GM18511 (cell line): Measurements from ENCODE around the gene E2F3.

ENCODE experiments used
- ATAC-seq: cut with Tn5 transposase; IDR thresholded peaks from one replicate; pipeline ENCODE4 v1.9.1; 2021; ENCODE audit warnings: mild to moderate bottlenecking, moderate library complexity; ENCODE audit not compliant: unreplicated experiment

E2F3 gene

DNA sequence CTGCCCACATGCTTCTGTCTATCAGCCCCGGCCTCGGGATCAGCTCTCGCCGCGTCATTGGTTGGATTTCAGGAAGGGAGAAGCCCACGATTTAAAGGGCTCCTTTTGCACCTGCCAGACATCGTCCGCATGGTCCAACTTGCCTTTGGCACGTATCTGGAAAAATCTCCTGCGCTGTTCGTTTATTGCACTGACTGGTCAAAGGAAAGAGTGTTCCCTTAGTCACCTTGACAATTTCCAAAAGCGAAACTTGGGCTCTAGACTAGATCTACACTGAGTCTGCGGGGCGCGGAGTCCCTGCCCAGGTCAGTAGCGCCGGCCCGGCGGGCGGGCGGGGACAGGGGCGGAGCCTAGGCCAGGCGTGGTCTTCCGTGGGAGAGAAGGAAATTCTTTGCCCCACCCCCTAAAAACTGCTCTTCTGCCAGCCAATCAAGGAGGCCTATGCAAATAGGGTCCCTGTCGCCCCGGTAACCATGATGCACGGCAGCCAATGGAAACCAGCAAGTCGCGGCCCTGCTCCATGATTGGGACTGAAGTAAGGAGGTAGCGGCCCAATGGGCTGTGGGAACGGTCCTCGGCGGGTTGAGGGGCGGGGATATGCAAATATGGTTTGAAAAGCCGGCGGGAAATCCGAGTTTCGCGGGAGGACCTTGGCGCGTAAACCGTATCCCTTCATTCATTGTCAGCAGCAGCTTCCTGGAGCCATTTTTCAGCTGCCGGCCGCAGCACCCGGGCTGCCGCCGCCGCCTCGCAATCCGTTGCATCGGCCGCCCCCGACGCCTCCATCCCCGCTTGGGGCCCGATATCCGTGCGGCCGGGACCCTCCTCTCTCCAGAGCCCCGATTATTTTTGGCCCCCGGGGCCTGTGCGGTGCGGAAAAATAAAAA is at the start of gene E2F3:
TSS of gene E2F3 (plus strand) at position 675 of the 887 bp plus-strand sequence. CDS start 354 bp downstream, outside the sequence.
- ATAC-seq, result peak; percentile 81

GRCh38 chr6:20352346-20352745 is 49.3 kb upstream of the E2F3 start:
- ATAC-seq, result no peak

GRCh38 chr6:20353134-20353533 is 48.5 kb upstream of the E2F3 start:
- ATAC-seq, result no peak

DNA sequence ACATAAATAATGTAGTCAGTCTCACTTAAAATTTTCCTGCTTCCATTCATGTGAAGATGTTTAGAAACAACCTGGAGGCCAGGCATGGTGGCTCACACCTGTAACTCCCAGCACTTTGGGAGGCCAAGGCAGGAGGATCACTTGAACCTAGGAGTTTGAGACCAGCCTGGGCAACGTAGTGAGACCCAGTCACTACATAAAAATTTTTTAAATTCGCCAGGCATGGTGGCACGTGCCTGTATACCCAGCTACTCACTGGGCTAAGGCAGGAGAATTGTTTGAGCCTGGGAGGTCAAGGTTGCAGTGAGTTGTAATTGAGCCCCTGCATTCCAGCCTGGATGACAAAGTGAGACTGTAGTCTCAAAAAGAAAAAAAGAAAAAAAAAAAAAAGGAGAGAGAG is 47.3 kb upstream of the E2F3 start:
- ATAC-seq, result no peak

GRCh38 chr6:20360471-20361119 is 41.1 kb upstream of the E2F3 start:
- ATAC-seq, result no peak

DNA sequence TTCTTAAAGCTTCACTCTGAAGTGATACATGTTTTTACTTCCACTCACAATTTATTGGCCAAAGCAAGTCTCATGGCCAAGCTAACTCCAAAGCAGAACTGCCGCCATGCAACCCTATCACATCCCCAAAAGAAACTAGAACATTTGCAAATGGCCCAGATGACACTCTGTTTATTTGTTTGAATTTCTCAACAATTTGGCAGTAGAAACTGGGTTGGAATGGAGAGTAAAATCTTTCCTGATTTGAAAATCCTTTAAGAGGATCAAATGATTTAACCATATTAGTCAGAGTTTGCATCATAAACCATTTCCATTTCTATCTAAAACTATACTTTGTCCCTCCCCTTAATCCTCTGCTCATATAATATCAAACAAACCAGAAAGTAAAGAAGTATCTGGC is 39.1 kb upstream of the E2F3 start:
- ATAC-seq, result no peak

- ATAC-seq, result no peak
Measured at GRCh38 chr6:20364327-20364726, 37.4 kb upstream of the E2F3 start.

- peak; percentile 81 for ATAC-seq
Measured at GRCh38 chr6:20365456-20365855, 36.2 kb upstream of the E2F3 start.

- no peak for ATAC-seq
Measured at GRCh38 chr6:20366082-20366830, 35.4 kb upstream of the E2F3 start.

DNA sequence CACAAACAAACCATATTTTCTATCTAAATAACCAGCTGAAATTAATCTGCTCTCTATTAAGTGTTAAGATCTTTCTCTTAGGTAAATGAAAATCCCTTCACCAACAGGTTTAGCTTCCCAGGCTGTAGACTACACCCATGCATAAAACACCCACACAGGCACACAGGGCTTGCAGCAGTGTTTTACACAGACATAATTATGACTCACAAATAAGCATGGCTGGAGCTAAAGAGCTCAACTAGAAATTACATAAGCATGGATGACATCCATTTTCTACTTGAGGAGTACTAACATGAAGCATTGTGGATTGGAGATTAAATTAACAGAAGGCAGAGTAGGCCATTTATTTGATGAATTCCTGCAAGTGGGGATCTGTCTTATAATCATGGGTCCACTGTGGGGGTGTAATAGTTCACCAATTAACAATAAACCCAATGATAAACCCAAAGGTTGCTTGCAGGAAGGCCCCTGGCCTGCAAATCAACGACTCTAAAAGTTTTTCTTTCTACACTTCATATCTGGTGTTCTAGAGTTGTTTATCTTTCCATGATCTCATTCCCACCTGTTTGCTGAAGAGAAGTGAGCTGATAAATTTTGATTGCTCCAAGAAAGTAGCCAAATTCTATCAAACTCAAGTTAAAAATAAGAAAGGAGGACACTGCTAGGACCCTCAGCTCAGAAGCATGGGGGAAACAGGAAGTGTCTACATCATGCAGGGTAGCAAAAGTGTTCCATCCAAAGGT is 33.8 kb upstream of the E2F3 start:
- no peak for ATAC-seq

DNA sequence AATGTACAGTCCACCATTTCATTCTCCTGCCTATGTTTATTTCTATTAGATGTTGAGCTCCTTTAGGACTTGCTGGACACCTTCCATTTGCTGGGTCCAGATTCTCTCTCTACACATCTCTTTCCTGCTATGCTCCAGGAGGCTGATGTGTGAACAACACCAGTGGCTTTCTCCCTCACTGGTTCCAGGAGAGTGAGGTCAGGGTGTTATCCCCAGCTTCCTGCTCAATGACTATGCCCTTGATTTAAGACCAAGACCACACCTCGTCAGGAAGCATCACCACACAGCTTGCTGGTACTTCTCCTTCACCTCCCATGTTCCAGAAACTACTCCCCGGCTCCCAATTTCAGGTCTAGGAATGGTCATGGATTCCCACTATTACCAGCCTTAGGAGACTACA is 31.3 kb upstream of the E2F3 start:
- no peak for ATAC-seq

DNA sequence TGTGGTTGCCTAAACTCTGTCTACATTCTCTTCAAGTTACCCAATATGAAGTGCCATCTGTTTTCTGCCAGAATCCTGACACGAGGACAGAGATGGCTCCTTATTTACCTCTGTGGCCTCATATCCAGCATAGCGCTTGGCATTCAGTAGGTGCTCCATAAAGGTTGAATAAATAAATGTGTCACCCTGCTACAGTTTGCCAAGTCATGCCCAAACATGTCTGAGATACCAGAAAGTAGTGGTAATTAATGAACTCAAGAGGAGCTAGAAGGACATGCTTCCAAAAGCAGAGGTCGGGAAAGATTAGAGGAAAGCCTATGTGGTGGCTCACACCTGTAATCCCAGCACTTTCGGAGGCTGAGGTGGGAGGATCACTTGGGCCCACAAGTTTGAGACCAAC is 30.9 kb upstream of the E2F3 start:
- no peak for ATAC-seq

- no peak for ATAC-seq
Measured at GRCh38 chr6:20375436-20375835, 26.2 kb upstream of the E2F3 start.

DNA sequence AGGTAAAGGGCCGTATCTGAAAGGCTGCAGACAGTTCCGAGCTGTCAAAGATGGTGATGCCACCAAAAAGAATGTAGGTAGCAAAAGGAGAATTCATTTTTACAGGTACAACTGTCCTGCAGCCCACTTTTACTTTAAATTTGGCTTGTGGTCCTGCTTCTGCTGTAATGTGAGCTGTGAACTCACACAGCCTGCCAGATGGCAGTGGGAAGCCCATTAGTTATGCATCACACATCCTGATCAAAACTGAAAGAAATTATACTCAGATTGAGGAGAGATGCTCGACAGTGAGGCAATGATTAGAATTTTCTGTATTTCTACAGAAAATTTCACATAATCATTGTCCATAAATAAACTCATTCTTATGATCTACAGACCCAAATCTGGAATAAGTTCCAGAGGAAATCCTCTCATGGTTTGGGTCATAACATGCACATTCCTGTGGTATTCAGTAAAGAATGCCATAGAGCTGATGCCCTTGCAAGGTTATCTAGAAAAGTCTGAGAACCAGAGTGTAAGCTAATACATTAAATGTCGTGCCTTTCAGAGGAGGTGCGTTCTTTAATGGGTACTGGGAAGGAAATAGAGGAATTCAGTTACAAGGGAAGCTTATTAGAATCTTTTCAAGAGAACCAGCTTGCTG is 23.9 kb upstream of the E2F3 start:
- ATAC-seq, result peak; percentile 86

- no peak for ATAC-seq
Measured at GRCh38 chr6:20379231-20379630, 22.4 kb upstream of the E2F3 start.

DNA sequence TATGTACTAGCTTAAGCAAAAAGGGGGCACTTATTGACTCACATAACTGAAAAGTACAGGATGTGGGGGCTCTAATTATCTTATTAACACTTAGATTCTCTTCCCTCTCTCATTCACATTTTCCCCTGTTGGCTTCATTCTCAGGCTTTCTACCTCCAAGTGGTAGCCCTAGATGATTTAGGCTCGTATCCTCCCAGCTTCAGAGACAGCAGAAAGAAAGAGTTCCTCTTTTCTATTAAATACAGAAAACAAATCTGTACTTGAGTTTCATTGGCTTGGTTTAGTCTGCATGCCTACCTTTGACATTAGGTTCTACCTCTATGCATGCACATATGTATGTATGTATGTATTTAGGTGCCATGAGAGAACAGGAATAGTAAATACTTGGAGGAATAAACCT is 15.5 kb upstream of the E2F3 start:
- ATAC-seq, result no peak

GRCh38 chr6:20389066-20389465 is 12.6 kb upstream of the E2F3 start:
- no peak for ATAC-seq

DNA sequence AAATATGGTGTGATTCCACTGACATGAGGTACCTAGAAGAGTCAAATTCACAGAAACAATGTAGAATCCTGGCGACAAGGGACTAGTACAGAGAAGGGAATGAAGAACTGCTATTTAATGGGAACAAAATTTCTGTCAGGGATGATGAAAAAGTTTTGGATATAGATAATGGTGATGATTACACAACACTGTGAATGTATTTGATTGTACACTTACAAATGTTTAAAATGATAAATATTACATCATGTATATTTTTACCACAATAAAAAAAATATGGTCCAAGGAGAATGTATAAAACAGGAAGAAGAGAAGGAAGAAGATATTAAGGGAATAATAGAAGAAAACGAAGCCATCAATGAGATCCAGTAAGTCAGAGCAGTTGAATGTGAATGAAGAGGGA is 8.4 kb upstream of the E2F3 start:
- no peak for ATAC-seq

- no peak for ATAC-seq
Measured at GRCh38 chr6:20399518-20399917, 2.2 kb upstream of the E2F3 start.

GRCh38 chr6:20400456-20401204 is 1.0 kb upstream of the E2F3 start:
- no peak for ATAC-seq
